ENCODE results near the gene DSG2. TPM values are rescaled to one million over a fixed set of nuclear protein-coding genes. Genes with fewer than 3 reads are reported as not detected.

The DSG2 gene
- total RNA-seq, 1 donor from 2014 or later, result not detected

- POLR2A ChIA-PET, result no interaction called here
- no peak for DNase-seq
- no peak for TF ChIP-seq CTCF (IDR thresholded peaks at IDR 0.05)
- peak overlapping the region; percentile 72 for H3K4me3 Mint-ChIP-seq
- CTCF ChIA-PET, result no interaction called here
- intact Hi-C loops (cut with micrococcal nuclease), result no loop called here
- H3K27ac Mint-ChIP-seq, result no peak overlapping the region
- no peak for ATAC-seq (ENCODE audit: low read depth)
- H3K36me3 Mint-ChIP-seq (ENCODE audit: low read depth), result no peaks in the 10 kb centered on the region
- H3K4me1 Mint-ChIP-seq, result peaks cover 13% of the 10 kb centered on the region
- peaks cover 40% of the 10 kb centered on the region for H3K27me3 Mint-ChIP-seq
- H3K9me3 Mint-ChIP-seq, result no peaks in the 10 kb centered on the region
These were observed 872 bp downstream of the DSG2 start for GRCh38 chr18:31498574-31499524.

GRCh38 chr18:31500051-31500688, 2.2 kb downstream of the DSG2 start:
- Mint-ChIP-seq H3K27ac (no peak overlapping the region), H3K9me3 (no peaks in the 10 kb centered on the region), H3K4me1 (peaks cover 13% of the 10 kb centered on the region), H3K4me3 (no peak overlapping the region), H3K27me3 (peaks cover 33% of the 10 kb centered on the region), H3K36me3 (ENCODE audit: low read depth) (no peaks in the 10 kb centered on the region)
- TF ChIP-seq CTCF (IDR thresholded peaks at IDR 0.05), result no peak
- intact Hi-C loops (cut with micrococcal nuclease), result no loop called here
- CTCF ChIA-PET, result no interaction called here
- peak; percentile 42 for ATAC-seq (ENCODE audit: low read depth)
- POLR2A ChIA-PET, result no interaction called here
- DNase-seq, result no peak

GRCh38 chr18:31503011-31503410, 5.0 kb downstream of the DSG2 start:
- no peaks in the 10 kb centered on the region for H3K9me3 Mint-ChIP-seq
- no peaks in the 10 kb centered on the region for H3K36me3 Mint-ChIP-seq (ENCODE audit: low read depth)
- DNase-seq (no peak), ATAC-seq (ENCODE audit: low read depth) (no peak)
- no peak overlapping the region for H3K4me3 Mint-ChIP-seq
- intact Hi-C loops (cut with micrococcal nuclease), result no loop called here
- no peak overlapping the region for H3K27ac Mint-ChIP-seq
- peaks cover 13% of the 10 kb centered on the region for H3K4me1 Mint-ChIP-seq
- POLR2A ChIA-PET, result no interaction called here
- CTCF ChIA-PET, result no interaction called here
- H3K27me3 Mint-ChIP-seq, result peaks cover 18% of the 10 kb centered on the region
- TF ChIP-seq CTCF (IDR thresholded peaks at IDR 0.05), result no peak

GRCh38 chr18:31504455-31505147, 6.6 kb downstream of the DSG2 start:
- POLR2A ChIA-PET, result interaction anchor here (0.6 kb wide), 1 partner anchor 481 kb away, joined by 3 read pairs; no protein-coding TSS in a partner anchor
- Mint-ChIP-seq H3K9me3 (no peaks in the 10 kb centered on the region), H3K4me1 (peaks cover 6% of the 10 kb centered on the region), H3K27ac (no peak overlapping the region), H3K4me3 (no peak overlapping the region), H3K36me3 (ENCODE audit: low read depth) (no peaks in the 10 kb centered on the region), H3K27me3 (peaks cover 9% of the 10 kb centered on the region)
- no peak for TF ChIP-seq CTCF (IDR thresholded peaks at IDR 0.05)
- CTCF ChIA-PET, result no interaction called here
- no peak for DNase-seq
- intact Hi-C loops (cut with micrococcal nuclease), result no loop called here
- ATAC-seq (ENCODE audit: low read depth), result no peak

- peaks cover 7% of the 10 kb centered on the region for H3K27me3 Mint-ChIP-seq
- CTCF ChIA-PET, result no interaction called here
These were observed 7.2 kb downstream of the DSG2 start for GRCh38 chr18:31505156-31505555.

More at GRCh38 chr18:31505156-31505555, 7.2 kb downstream of the DSG2 start:
- ATAC-seq (ENCODE audit: low read depth), result no peak
- DNase-seq, result no peak
- Mint-ChIP-seq H3K27ac (no peak overlapping the region), H3K4me3 (no peak overlapping the region), H3K36me3 (ENCODE audit: low read depth) (no peaks in the 10 kb centered on the region), H3K9me3 (no peaks in the 10 kb centered on the region), H3K4me1 (peaks cover 4% of the 10 kb centered on the region)
- intact Hi-C loops (cut with micrococcal nuclease), result no loop called here
- no peak for TF ChIP-seq CTCF (IDR thresholded peaks at IDR 0.05)
- POLR2A ChIA-PET, result interaction anchor here (0.6 kb wide), 1 partner anchor 481 kb away, joined by 3 read pairs; no protein-coding TSS in a partner anchor
